Caki2 (cell line): ENCODE data around the gene GLCCI1. TPM values are rescaled to one million over a fixed set of nuclear protein-coding genes. Genes with fewer than 3 reads are reported as not detected.
A peak's percentile ranks its signal among the peaks of the same experiment; 100 is the strongest.

Experiments used
- DNase-seq: peaks from one replicate; pipeline ENCODE4 v3.0.0-alpha.2; 2015; ENCODE audit warnings: low read depth
- in situ Hi-C: cut with HindIII; loops from 2 replicates; pipeline ENCODE4 v1.10.0; 2016; ENCODE audit warnings: low sequenced_read_pairs, low pct_unique_long_range_greater_than_20kb, mixed read lengths
- total RNA-seq: library from RNA; depleted of rRNA; stranded (reverse); fragments of >200 nt; shearing (Covaris generic); gene quantifications from 2 replicates; pipeline ENCODE4 v1.2.3, GENCODE V29; 2014; ENCODE audit warnings: low replicate concordance

The GLCCI1 gene
- total RNA-seq, 1 experiment from 2014 or later = 11.7 TPM

GRCh38 chr7:7956531-7957128 is 12.0 kb upstream of the GLCCI1 start:
- DNase-seq = no peak
- in situ Hi-C loops = no loop called here

- in situ Hi-C loops = no loop called here
Measured at GRCh38 chr7:7957513-7957912, 11.1 kb upstream of the GLCCI1 start.

GRCh38 chr7:7959979-7960670 is 8.5 kb upstream of the GLCCI1 start:
- DNase-seq = no peak
- in situ Hi-C loops = no loop called here

More at GRCh38 chr7:7957513-7957912, 11.1 kb upstream of the GLCCI1 start:
- DNase-seq = no peak

GRCh38 chr7:7962851-7963250 is 5.7 kb upstream of the GLCCI1 start:
- in situ Hi-C loops = no loop called here
- no peak for DNase-seq

GRCh38 chr7:7964250-7964649 is 4.3 kb upstream of the GLCCI1 start:
- no peak for DNase-seq
- in situ Hi-C loops = no loop called here

- DNase-seq = no peak
- in situ Hi-C loops = no loop called here
Measured at GRCh38 chr7:7964691-7965090, 3.9 kb upstream of the GLCCI1 start.

GRCh38 chr7:7965301-7965700 is 3.3 kb upstream of the GLCCI1 start:
- in situ Hi-C loops = no loop called here
- no peak for DNase-seq

GRCh38 chr7:7966141-7966734 is 2.4 kb upstream of the GLCCI1 start:
- no peak for DNase-seq
- in situ Hi-C loops = no loop called here

- in situ Hi-C loops = no loop called here
- no peak for DNase-seq
Measured at GRCh38 chr7:7967886-7968543, 581 bp upstream of the GLCCI1 start.

GRCh38 chr7:7969306-7970236 is 975 bp downstream of the GLCCI1 start:
- peak; percentile 61 for DNase-seq
- in situ Hi-C loops = no loop called here

GRCh38 chr7:7970237-7970530 is 1.6 kb downstream of the GLCCI1 start:
- in situ Hi-C loops = no loop called here

GRCh38 chr7:7970531-7971307 is 2.1 kb downstream of the GLCCI1 start:
- peak; percentile 35 for DNase-seq
- in situ Hi-C loops = no loop called here

More at GRCh38 chr7:7970237-7970530, 1.6 kb downstream of the GLCCI1 start:
- DNase-seq = no peak

GRCh38 chr7:7971308-7972040 is 2.9 kb downstream of the GLCCI1 start:
- in situ Hi-C loops = no loop called here

GRCh38 chr7:7972128-7972527 is 3.5 kb downstream of the GLCCI1 start:
- DNase-seq = peak; percentile 10
- in situ Hi-C loops = no loop called here

More at GRCh38 chr7:7971308-7972040, 2.9 kb downstream of the GLCCI1 start:
- peak; percentile 9 for DNase-seq

- no peak for DNase-seq
- in situ Hi-C loops = no loop called here
Measured at GRCh38 chr7:7972922-7973594, 4.5 kb downstream of the GLCCI1 start.

- in situ Hi-C loops = no loop called here
- no peak for DNase-seq
Measured at GRCh38 chr7:7976677-7977076, 8.1 kb downstream of the GLCCI1 start.
